SU-DHL-6 (cell line): Measurements from ENCODE around the gene NATD1.

Experiments
- H2AFZ ChIP-seq: fragments of 200-600 bp; sonication (generic); 2 replicates; pipeline ENCODE4 v1.6.1; 2014; ENCODE audit warnings: low read depth, mild to moderate bottlenecking, moderate library complexity, mixed read lengths, antibody characterized with exemption, low read length; ENCODE audit not compliant: severe bottlenecking
- H3F3A ChIP-seq: fragments of 200-600 bp; shearing (Covaris generic); 2 replicates; pipeline ENCODE4 v1.6.0; 2016; ENCODE audit warnings: antibody characterized with exemption, mild to moderate bottlenecking; ENCODE audit not compliant: insufficient read depth
- H3K27ac ChIP-seq: fragments of 200-600 bp; sonication (generic); 2 replicates; pipeline ENCODE4 v1.5.1; 2016; ENCODE audit warnings: low read depth, mild to moderate bottlenecking, low read length, moderate library complexity, mixed read lengths
- H3K27me3 ChIP-seq: fragments of 200-600 bp; sonication (generic), shearing (Covaris generic); 2 replicates; pipeline ENCODE4 v1.6.0; 2014; ENCODE audit warnings: mild to moderate bottlenecking, low read length
- H3K36me3 ChIP-seq: fragments of 200-600 bp; sonication (generic); 2 replicates; pipeline ENCODE4 v1.6.1; 2014; ENCODE audit warnings: mild to moderate bottlenecking, low read length, mixed read lengths
- H3K4me2 ChIP-seq: fragments of 300-600, 200-600 bp; shearing (Covaris generic), sonication (generic); 2 replicates; pipeline ENCODE4 v1.6.0; 2014; ENCODE audit warnings: low read length, low read depth, mild to moderate bottlenecking; ENCODE audit not compliant: poor library complexity, severe bottlenecking
- H3K4me3 ChIP-seq: fragments of 200-600 bp; sonication (generic); 2 replicates; pipeline ENCODE4 v1.5.1; 2014; ENCODE audit warnings: antibody characterized with exemption, low read length, mild to moderate bottlenecking, mixed read lengths; ENCODE audit not compliant: insufficient read depth, poor library complexity, severe bottlenecking
- H3K79me2 ChIP-seq: fragments of 200-600 bp; sonication (generic); 2 replicates; pipeline ENCODE4 v1.6.1; 2014; ENCODE audit warnings: mild to moderate bottlenecking, low read length, moderate library complexity; ENCODE audit not compliant: insufficient read depth
- H3K9ac ChIP-seq: fragments of 200-600 bp; sonication (generic); 2 replicates; pipeline ENCODE4 v1.7.0; 2014; ENCODE audit warnings: mild to moderate bottlenecking, low read length
- H3K9me2 ChIP-seq: fragments of 200-600 bp; sonication (generic); replicated peaks from 2 replicates; pipeline ENCODE4 v1.6.1; 2014; ENCODE audit warnings: low read length; ENCODE audit not compliant: insufficient read depth
- H3K9me3 ChIP-seq: fragments of 200-600 bp; sonication (generic); 2 replicates; pipeline ENCODE4 v1.6.1; 2014; ENCODE audit warnings: low read length, mixed read lengths; ENCODE audit not compliant: insufficient read depth
- H4K20me1 ChIP-seq: fragments of 200-600 bp; sonication (generic); 2 replicates; pipeline ENCODE4 v1.6.1; 2014; ENCODE audit warnings: low read depth, mild to moderate bottlenecking, antibody characterized with exemption, low read length, moderate library complexity, mixed read lengths
- EZH2phosphoT487 ChIP-seq: fragments of 200-600 bp; sonication (generic), shearing (Covaris generic); conservative IDR thresholded peaks from 2 replicates; pipeline ENCODE4 v1.6.1; 2018; ENCODE audit warnings: mild to moderate bottlenecking, antibody characterized with exemption, low read length, moderate library complexity, mixed read lengths
- TF ChIP-seq, protein P1 (sequence below): fragments of 200-600 bp; sonication (generic); IDR thresholded peaks from one replicate; pipeline ENCODE4 v1.5.1; 2017; ENCODE audit warnings: antibody characterized with exemption, mild to moderate bottlenecking, low read length, moderate library complexity; ENCODE audit not compliant: insufficient read depth, poor library complexity, severe bottlenecking

Gene NATD1

GRCh38 chr17:21295036-21295952 is 42.1 kb upstream of the NATD1 start:
- no peaks in the 10 kb centered on the region for H3K27me3 ChIP-seq
- H3K9me3 ChIP-seq: no peaks in the 10 kb centered on the region
- H3K9ac ChIP-seq: no peak overlapping the region
- no peak for TF ChIP-seq EZH2phosphoT487
- TF ChIP-seq, protein P1, sequence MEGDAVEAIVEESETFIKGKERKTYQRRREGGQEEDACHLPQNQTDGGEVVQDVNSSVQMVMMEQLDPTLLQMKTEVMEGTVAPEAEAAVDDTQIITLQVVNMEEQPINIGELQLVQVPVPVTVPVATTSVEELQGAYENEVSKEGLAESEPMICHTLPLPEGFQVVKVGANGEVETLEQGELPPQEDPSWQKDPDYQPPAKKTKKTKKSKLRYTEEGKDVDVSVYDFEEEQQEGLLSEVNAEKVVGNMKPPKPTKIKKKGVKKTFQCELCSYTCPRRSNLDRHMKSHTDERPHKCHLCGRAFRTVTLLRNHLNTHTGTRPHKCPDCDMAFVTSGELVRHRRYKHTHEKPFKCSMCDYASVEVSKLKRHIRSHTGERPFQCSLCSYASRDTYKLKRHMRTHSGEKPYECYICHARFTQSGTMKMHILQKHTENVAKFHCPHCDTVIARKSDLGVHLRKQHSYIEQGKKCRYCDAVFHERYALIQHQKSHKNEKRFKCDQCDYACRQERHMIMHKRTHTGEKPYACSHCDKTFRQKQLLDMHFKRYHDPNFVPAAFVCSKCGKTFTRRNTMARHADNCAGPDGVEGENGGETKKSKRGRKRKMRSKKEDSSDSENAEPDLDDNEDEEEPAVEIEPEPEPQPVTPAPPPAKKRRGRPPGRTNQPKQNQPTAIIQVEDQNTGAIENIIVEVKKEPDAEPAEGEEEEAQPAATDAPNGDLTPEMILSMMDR: no peak
- no peaks in the 10 kb centered on the region for H3F3A ChIP-seq
- no peak overlapping the region for H2AFZ ChIP-seq
- H3K27ac ChIP-seq: no peak overlapping the region
- H3K79me2 ChIP-seq: peaks cover 31% of the 10 kb centered on the region
- H3K4me2 ChIP-seq: no peak overlapping the region
- no peaks in the 10 kb centered on the region for H3K36me3 ChIP-seq
- H4K20me1 ChIP-seq: no peaks in the 10 kb centered on the region
- H3K4me3 ChIP-seq: no peak overlapping the region
- H3K9me2 ChIP-seq: no peaks in the 10 kb centered on the region

DNA sequence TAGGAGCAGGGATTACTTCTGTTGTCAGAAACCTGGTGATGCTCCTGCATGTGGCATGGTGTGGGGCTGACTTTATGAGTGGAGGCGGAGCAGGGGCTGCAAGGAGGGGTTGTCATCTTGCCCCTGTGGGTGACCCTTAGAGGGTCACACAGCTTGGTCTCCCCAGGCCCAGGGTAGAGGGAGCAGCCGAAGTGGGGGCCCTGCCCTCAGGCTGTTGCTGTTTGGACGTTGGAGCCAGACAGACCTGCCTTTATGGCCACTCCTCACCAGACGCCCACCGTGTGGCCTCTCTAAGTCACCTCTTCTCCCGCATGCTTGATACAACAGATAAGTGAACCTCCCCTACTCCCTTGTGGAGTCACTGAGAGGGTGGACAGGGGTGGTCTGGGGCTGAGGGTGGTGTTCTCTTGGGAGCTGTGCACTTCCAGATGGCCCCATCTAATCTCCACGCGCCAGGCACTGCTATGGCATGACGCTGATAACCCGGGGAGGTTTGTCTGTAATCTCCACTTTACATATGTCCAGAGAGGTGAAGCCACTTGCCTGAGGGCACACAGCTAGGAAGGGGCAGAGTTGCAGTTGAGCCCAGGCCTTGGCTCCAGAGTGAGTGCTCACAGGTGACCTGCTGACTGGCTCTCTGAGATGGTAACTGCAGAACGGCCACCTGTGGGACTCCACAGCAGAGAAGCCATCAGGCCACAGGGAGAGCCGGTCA is 41.3 kb upstream of the NATD1 start:
- Histone ChIP-seq H3K27ac (no peak overlapping the region), H3K4me2 (no peak overlapping the region), H3K9ac (no peak overlapping the region), H3K9me2 (no peaks in the 10 kb centered on the region), H4K20me1 (no peaks in the 10 kb centered on the region), H2AFZ (no peak overlapping the region), H3K36me3 (no peaks in the 10 kb centered on the region), H3K9me3 (no peaks in the 10 kb centered on the region), H3K4me3 (no peak overlapping the region), H3K27me3 (no peaks in the 10 kb centered on the region), H3K79me2 (peaks cover 39% of the 10 kb centered on the region), H3F3A (no peaks in the 10 kb centered on the region)
- TF ChIP-seq, protein P1: no peak
- no peak for TF ChIP-seq EZH2phosphoT487

DNA sequence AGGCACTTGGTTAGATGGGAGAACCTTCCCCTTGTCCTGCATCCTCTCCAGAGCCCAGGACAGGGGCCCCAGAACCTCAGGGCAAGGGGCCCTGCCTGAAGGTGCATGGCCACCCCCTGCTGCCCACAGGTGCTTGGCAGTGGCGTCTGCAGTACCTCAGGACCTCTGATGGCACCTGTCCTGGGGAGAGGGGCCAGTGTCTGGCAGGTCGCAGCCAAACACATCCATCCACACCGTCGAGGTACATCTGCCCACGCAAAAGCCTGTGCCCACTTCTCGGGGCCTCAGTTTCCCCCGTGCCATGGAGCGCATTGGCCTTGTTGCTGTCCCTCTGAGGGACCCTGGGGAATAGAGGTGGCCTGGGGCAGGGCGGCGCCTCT is 40.6 kb upstream of the NATD1 start:
- no peak overlapping the region for H2AFZ ChIP-seq
- H3K9ac ChIP-seq: no peak overlapping the region
- no peaks in the 10 kb centered on the region for H3K36me3 ChIP-seq
- H3K27ac ChIP-seq: no peak overlapping the region
- peaks cover 45% of the 10 kb centered on the region for H3K79me2 ChIP-seq
- H3F3A ChIP-seq: peaks cover under 1% of the 10 kb centered on the region; the same call in 1 of the 2 replicates
- no peak overlapping the region for H3K4me3 ChIP-seq
- no peaks in the 10 kb centered on the region for H3K27me3 ChIP-seq
- H3K9me2 ChIP-seq: no peaks in the 10 kb centered on the region
- no peaks in the 10 kb centered on the region for H4K20me1 ChIP-seq
- TF ChIP-seq, protein P1: no peak
- no peak overlapping the region for H3K4me2 ChIP-seq
- H3K9me3 ChIP-seq: no peaks in the 10 kb centered on the region
